Measurements from ENCODE around the gene TMCC1. TPM values are rescaled to one million over a fixed set of nuclear protein-coding genes. Genes with fewer than 3 reads are reported as not detected.
A peak's percentile ranks its signal among the peaks of the same experiment; 100 is the strongest.

TMCC1 gene
- polyA plus RNA-seq, 1 of the 3 experiments (the other 2 are of a cell fraction): 7.2 TPM

GRCh38 chr3:129855832-129856419, 37.6 kb downstream of the TMCC1 start:
- H3K9ac ChIP-seq: no peak overlapping the region
- H2AFZ ChIP-seq (ENCODE audit: low read depth): peak overlapping the region; percentile 37; the same call in 1 of the 2 replicates
- CTCF ChIA-PET: interaction anchor here (1.2 kb wide), 1 partner anchor 19 kb away, joined by 3 read pairs; no protein-coding TSS in a partner anchor

DNA sequence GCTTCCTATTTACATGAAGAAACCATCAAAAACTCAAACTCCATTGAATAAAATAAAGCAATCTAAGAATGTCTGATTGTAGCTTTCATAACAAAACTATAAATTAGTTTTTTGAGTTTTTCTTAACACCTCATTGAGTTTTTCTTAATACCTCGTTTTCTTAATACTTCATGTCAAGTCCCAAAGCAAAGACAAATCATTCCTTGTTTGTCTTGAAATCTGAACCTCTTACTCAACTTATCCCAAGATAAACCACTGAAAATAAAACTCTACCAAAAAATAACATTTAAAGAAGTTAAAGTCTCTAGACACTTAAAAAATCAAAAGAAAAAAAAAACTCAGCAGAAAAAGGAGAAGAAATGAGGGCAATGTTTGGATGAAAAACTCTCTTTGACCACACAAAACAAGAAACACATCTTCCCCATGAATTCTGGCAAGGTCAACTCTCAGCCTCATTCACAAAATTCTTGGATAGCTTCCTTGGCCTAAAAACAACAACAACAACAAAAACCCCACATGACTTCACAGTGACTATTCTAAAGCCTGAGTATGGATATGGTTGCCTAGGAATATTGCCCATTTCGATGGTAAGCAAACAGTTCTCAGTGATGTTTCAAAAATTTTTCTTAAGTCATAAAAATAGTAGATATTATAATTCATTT, 38.2 kb downstream of the TMCC1 start:
- TF ChIP-seq YY1 (IDR thresholded peaks at IDR 0.05; ENCODE audit: low read depth) (0 out of 2 replicates have a peak, but pooled peaks have one; percentile 33), MEF2A (IDR thresholded peaks at IDR 0.05; ENCODE audit: borderline replicate concordance, low read depth) (no peak)
- H3F3A ChIP-seq (replicated peaks; ENCODE audit: insufficient read depth): peaks cover 14% of the 10 kb centered on the region
- CTCF ChIA-PET: interaction anchor here (0.6 to 1.2 kb wide), 2 partner anchors 18 to 37 kb away, joined by 3 read pairs; no protein-coding TSS in a partner anchor
- no peaks in the 10 kb centered on the region for H4K20me1 ChIP-seq (ENCODE audit: insufficient read depth)
- H3K9me3 ChIP-seq: no peaks in the 10 kb centered on the region
- H3K4me2 ChIP-seq: 0 out of 2 replicates have a peak overlapping the region, but pooled peaks have one; percentile 32
- H3K79me2 ChIP-seq (ENCODE audit: insufficient read depth): peaks cover 69% of the 10 kb centered on the region
- no peaks in the 10 kb centered on the region for H3K9me2 ChIP-seq
- 85% methylated on average over 2 of the region's 2 CpGs for WGBS (ENCODE audit: low lambda C conversion rate)
- DNase-seq: no peak
- peaks cover 3 to 30% of the 10 kb centered on the region in 2 experiments for H3K36me3 ChIP-seq (replicated peaks in 1 of 2; ENCODE audit: control insufficient read depth in 1 of 2, insufficient read depth in 2 of 2, low read length in 1 of 2)
- H3K4me1 ChIP-seq (ENCODE audit: control insufficient read depth in 1 of 2, insufficient read depth in 2 of 2, low read depth in 1 of 2, low read length in 1 of 2): peaks cover 0 to 13% of the 10 kb centered on the region in 2 experiments; a peak in 1 of 4 replicates
- no peak overlapping the region for H3K4me3 ChIP-seq (ENCODE audit: low read depth in 2 of 2, low read length in 1 of 2)
- H3K27me3 ChIP-seq (ENCODE audit: insufficient read depth): no peaks in the 10 kb centered on the region
- POLR2A ChIA-PET: no interaction called here
- H2AFZ ChIP-seq (ENCODE audit: low read depth): no peak overlapping the region
- H3K27ac ChIP-seq (ENCODE audit: low read depth in 2 of 2, low read length in 1 of 2): peak overlapping the region in 1 of 2 experiments; percentile 73; a peak in 2 of 4 replicates
- no peak overlapping the region for H3K9ac ChIP-seq

More at GRCh38 chr3:129855832-129856419, 37.6 kb downstream of the TMCC1 start:
- Histone ChIP-seq H4K20me1 (ENCODE audit: insufficient read depth) (no peaks in the 10 kb centered on the region), H3K9me2 (no peaks in the 10 kb centered on the region), H3K36me3 (replicated peaks in 1 of 2; ENCODE audit: control insufficient read depth in 1 of 2, insufficient read depth in 2 of 2, low read length in 1 of 2) (peaks cover 5 to 35% of the 10 kb centered on the region in 2 experiments), H3K4me3 (ENCODE audit: low read depth in 2 of 2, low read length in 1 of 2) (no peak overlapping the region), H3F3A (replicated peaks; ENCODE audit: insufficient read depth) (peaks cover 14% of the 10 kb centered on the region), H3K27me3 (ENCODE audit: insufficient read depth) (no peaks in the 10 kb centered on the region), H3K4me1 (ENCODE audit: control insufficient read depth in 1 of 2, insufficient read depth in 2 of 2, low read depth in 1 of 2, low read length in 1 of 2) (peaks cover 0 to 13% of the 10 kb centered on the region in 2 experiments; a peak in 1 of 4 replicates), H3K9me3 (no peaks in the 10 kb centered on the region), H3K79me2 (ENCODE audit: insufficient read depth) (peaks cover 73% of the 10 kb centered on the region), H3K4me2 (peak overlapping the region; percentile 49; the same call in 1 of the 2 replicates), H3K27ac (ENCODE audit: low read depth in 2 of 2, low read length in 1 of 2) (peak overlapping the region in 1 of 2 experiments; percentile 73; a peak in 2 of 4 replicates)
- WGBS (ENCODE audit: low lambda C conversion rate): 82% methylated on average over 5 of the region's 5 CpGs
- TF ChIP-seq, protein P1, sequence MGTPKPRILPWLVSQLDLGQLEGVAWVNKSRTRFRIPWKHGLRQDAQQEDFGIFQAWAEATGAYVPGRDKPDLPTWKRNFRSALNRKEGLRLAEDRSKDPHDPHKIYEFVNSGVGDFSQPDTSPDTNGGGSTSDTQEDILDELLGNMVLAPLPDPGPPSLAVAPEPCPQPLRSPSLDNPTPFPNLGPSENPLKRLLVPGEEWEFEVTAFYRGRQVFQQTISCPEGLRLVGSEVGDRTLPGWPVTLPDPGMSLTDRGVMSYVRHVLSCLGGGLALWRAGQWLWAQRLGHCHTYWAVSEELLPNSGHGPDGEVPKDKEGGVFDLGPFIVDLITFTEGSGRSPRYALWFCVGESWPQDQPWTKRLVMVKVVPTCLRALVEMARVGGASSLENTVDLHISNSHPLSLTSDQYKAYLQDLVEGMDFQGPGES (IDR thresholded peaks at IDR 0.05; ENCODE audit: low read depth, low read length): no peak
- no peak for TF ChIP-seq PBX3 (IDR thresholded peaks at IDR 0.05)
- TF ChIP-seq RFX5 (IDR thresholded peaks at IDR 0.05; ENCODE audit: low read length): no peak
- TF ChIP-seq ELF1 (IDR thresholded peaks at IDR 0.05): 0 out of 2 replicates have a peak, but pooled peaks have one; percentile 20
- no peak for TF ChIP-seq RCOR1 (IDR thresholded peaks at IDR 0.05; ENCODE audit: low read length)
- POLR2A ChIA-PET: no interaction called here
- DNase-seq: no peak
